Breast epithelium (tissue), 3 donors: ENCODE results near the gene USP15.

Experiments
- CTCF ChIP-seq, 3 donors: fragments of 450-650 bp; IDR thresholded peaks; one replicate each; pipeline ENCODE4 v1.5.1; 2016 to 2017; ENCODE audit warnings: antibody characterized with exemption in 3 of 3, mild to moderate bottlenecking in 3 of 3, moderate library complexity in 3 of 3
- POLR2A ChIP-seq: fragments of 450-650 bp; IDR thresholded peaks from one replicate; pipeline ENCODE4 v1.6.1; 2016; ENCODE audit warnings: antibody characterized with exemption, mild to moderate bottlenecking, moderate library complexity
- POLR2AphosphoS5 ChIP-seq, 3 donors: sonication (generic); formaldehyde crosslinking; IDR thresholded peaks; one replicate each; pipeline ENCODE4 v1.6.1; 2017; ENCODE audit warnings: antibody characterized with exemption in 3 of 3

DNA sequence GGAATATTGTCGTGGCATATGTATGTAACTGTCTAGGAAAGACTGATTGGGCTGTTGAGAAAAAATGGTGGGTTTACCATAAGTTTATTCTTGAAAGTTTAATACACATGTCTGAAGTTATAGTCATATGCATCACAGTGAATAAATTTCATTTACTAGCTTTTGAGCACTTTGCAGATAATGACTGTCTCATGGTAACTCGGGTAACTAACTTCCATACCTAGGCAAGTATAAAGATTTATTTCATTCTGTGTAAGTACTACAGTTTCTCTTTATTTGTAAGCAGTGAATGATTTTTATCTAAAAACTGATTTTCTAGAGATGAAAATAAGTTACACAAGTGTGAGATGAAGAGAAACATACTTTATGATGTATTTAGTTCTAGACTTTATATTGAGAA lies 3.0 kb downstream of the USP15 start:
- TF ChIP-seq POLR2AphosphoS5 (IDR thresholded peaks at IDR 0.05) (no peak), POLR2A (no peak), CTCF (IDR thresholded peaks at IDR 0.05) (no peak)
